OCI-LY1 (cell line): Measurements from ENCODE around the gene FNDC4.

Experiments used
- H2AFZ ChIP-seq: fragments of 200-600 bp; sonication (generic), shearing (Covaris generic); 2 replicates; pipeline ENCODE4 v1.6.0; 2014; ENCODE audit warnings: antibody characterized with exemption, mild to moderate bottlenecking, low read length
- H3F3A ChIP-seq: fragments of 200-600 bp; sonication (generic), shearing (Covaris generic); 2 replicates; pipeline ENCODE4 v1.6.0; 2014; ENCODE audit warnings: mild to moderate bottlenecking, antibody characterized with exemption, low read length, moderate library complexity; ENCODE audit not compliant: insufficient read depth
- H3K27ac ChIP-seq: fragments of 200-600 bp; sonication (generic); 2 replicates; pipeline ENCODE4 v1.5.1; 2014; ENCODE audit warnings: low read length, mixed run types, mild to moderate bottlenecking, low read depth; ENCODE audit not compliant: poor library complexity, severe bottlenecking
- H3K27me3 ChIP-seq: fragments of 200-600 bp; sonication (generic); 2 replicates; pipeline ENCODE4 v1.6.0; 2014; ENCODE audit warnings: antibody characterized with exemption, mild to moderate bottlenecking, low read length, moderate library complexity; ENCODE audit not compliant: insufficient read depth
- H3K36me3 ChIP-seq: fragments of 200-600 bp; sonication (generic); 2 replicates; pipeline ENCODE4 v1.6.1; 2014; ENCODE audit warnings: mild to moderate bottlenecking, antibody characterized with exemption, low read length, moderate library complexity, mixed read lengths; ENCODE audit not compliant: insufficient read depth
- H3K4me1 ChIP-seq: fragments of 200-600 bp; sonication (generic); 2 replicates; pipeline ENCODE4 v1.5.1; 2014; ENCODE audit warnings: mild to moderate bottlenecking, low read length, moderate library complexity; ENCODE audit not compliant: insufficient read depth, severe bottlenecking
- H3K4me2 ChIP-seq: fragments of 200-600 bp; sonication (generic), shearing (Covaris generic); 2 replicates; pipeline ENCODE4 v1.6.1; 2014; ENCODE audit warnings: low read length
- H3K4me3 ChIP-seq: fragments of 200-600 bp; sonication (generic); 2 replicates; pipeline ENCODE4 v1.5.1; 2014; ENCODE audit warnings: low read length, low read depth, mild to moderate bottlenecking, mixed read lengths; ENCODE audit not compliant: poor library complexity, severe bottlenecking
- H3K79me2 ChIP-seq: fragments of 200-600 bp; shearing (Covaris generic); 2 replicates; pipeline ENCODE4 v1.6.1; 2016; ENCODE audit warnings: mixed run types, low read length, mixed read lengths; ENCODE audit not compliant: insufficient read depth
- H3K9ac ChIP-seq: fragments of 200-600 bp; sonication (generic), shearing (Covaris generic); 2 replicates; pipeline ENCODE4 v1.6.1; 2014; ENCODE audit warnings: mild to moderate bottlenecking, low read length, mixed read lengths
- H3K9me2 ChIP-seq: fragments of 200-600 bp; sonication (generic), shearing (Covaris generic); 2 replicates; pipeline ENCODE4 v1.6.1; 2014; ENCODE audit warnings: low read depth, mild to moderate bottlenecking, low read length, mixed read lengths
- H3K9me3 ChIP-seq: fragments of 200-600 bp; shearing (Covaris generic); 2 replicates; pipeline ENCODE4 v1.6.1; 2014; ENCODE audit warnings: low read length, mixed read lengths
- H4K20me1 ChIP-seq: fragments of 200-600 bp; sonication (generic), shearing (Covaris generic); 2 replicates; pipeline ENCODE4 v1.6.0; 2016; ENCODE audit warnings: mild to moderate bottlenecking, low read length; ENCODE audit not compliant: insufficient read depth
- EZH2 ChIP-seq: fragments of 200-600 bp; sonication (generic), shearing (Covaris generic); IDR thresholded peaks from 2 replicates; pipeline ENCODE4 v1.8.0; 2017; ENCODE audit warnings: borderline replicate concordance, mixed run types, mild to moderate bottlenecking, antibody characterized with exemption, low read length, moderate library complexity, mixed read lengths
- TF ChIP-seq, protein P1 (sequence below): fragments of 200-600 bp; sonication (generic), shearing (Covaris generic); IDR thresholded peaks from 2 replicates; pipeline ENCODE4 v1.5.1; 2017; ENCODE audit warnings: mild to moderate bottlenecking, antibody characterized with exemption, low read length, moderate library complexity, mixed read lengths

FNDC4 gene

DNA sequence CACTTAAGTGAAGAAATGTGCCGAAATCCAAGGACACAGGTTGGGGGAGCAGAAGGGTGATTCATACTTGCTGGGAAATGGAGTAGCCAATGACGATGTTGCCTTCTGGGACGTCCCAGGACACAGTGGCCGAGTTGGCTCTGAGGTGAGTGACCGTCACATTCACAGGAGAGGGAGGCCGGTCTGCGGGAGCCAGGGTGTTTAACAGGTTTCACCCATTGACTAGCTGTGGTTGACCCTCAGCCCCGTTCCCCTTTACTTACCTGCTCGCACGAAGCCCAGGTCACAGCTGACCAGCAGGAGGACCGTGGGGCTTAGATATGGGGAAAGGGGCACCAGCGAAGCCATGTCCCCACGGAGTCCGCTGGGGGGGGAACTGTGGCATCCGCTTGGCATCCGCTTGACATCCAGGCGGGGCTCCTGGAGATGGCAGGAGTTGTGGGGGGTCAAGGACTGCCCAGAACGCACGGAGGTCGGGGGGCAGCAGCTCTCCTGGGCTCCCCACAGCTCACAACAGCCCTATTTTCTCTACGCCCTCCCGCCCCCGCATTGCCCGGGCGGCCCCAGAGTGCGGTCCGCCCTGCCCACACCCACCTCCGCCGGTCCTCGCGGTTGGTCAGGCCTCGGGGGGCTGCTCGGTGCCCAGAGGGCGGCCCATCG is 586 bp downstream of the FNDC4 start:
- Histone ChIP-seq H3K4me1 (peaks cover 6% of the 10 kb centered on the region), H3K27ac (no peak overlapping the region), H3K9me3 (no peaks in the 10 kb centered on the region), H3F3A (no peaks in the 10 kb centered on the region), H3K9me2 (no peaks in the 10 kb centered on the region), H3K27me3 (peaks cover 6% of the 10 kb centered on the region; the same call in 1 of the 2 replicates), H4K20me1 (no peaks in the 10 kb centered on the region), H3K4me2 (peak overlapping the region; percentile 34; the same call in 1 of the 2 replicates), H3K79me2 (no peaks in the 10 kb centered on the region), H2AFZ (no peak overlapping the region), H3K9ac (no peak overlapping the region), H3K36me3 (no peaks in the 10 kb centered on the region), H3K4me3 (peak overlapping the region; percentile 37)
- TF ChIP-seq EZH2 = no peak
- TF ChIP-seq, protein P1, sequence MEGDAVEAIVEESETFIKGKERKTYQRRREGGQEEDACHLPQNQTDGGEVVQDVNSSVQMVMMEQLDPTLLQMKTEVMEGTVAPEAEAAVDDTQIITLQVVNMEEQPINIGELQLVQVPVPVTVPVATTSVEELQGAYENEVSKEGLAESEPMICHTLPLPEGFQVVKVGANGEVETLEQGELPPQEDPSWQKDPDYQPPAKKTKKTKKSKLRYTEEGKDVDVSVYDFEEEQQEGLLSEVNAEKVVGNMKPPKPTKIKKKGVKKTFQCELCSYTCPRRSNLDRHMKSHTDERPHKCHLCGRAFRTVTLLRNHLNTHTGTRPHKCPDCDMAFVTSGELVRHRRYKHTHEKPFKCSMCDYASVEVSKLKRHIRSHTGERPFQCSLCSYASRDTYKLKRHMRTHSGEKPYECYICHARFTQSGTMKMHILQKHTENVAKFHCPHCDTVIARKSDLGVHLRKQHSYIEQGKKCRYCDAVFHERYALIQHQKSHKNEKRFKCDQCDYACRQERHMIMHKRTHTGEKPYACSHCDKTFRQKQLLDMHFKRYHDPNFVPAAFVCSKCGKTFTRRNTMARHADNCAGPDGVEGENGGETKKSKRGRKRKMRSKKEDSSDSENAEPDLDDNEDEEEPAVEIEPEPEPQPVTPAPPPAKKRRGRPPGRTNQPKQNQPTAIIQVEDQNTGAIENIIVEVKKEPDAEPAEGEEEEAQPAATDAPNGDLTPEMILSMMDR = no peak

DNA sequence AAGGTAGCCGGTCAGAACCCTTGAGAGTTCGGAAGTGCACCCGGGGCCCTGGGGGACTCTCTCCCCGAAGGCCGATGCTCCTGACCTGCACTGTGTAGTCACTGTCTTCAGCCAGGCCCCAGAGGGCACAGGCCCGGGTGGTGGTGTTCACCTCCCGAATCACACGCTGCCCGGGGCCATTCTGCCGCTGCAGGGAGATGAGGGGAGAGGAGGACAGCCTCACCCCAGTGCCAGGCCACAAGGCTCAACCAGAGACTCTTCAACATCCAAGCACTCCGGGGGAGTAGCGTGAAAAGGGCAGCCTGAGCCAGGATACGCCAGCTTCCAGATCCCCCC is 1.1 kb downstream of the FNDC4 start:
- Histone ChIP-seq H3K27me3 (peaks cover 2% of the 10 kb centered on the region; the same call in 1 of the 2 replicates), H3K4me1 (peaks cover 11% of the 10 kb centered on the region), H3K4me3 (no peak overlapping the region), H3K4me2 (no peak overlapping the region), H3F3A (no peaks in the 10 kb centered on the region), H3K9ac (no peak overlapping the region), H3K9me3 (no peaks in the 10 kb centered on the region), H2AFZ (no peak overlapping the region), H4K20me1 (no peaks in the 10 kb centered on the region), H3K27ac (no peak overlapping the region), H3K36me3 (no peaks in the 10 kb centered on the region), H3K9me2 (no peaks in the 10 kb centered on the region), H3K79me2 (no peaks in the 10 kb centered on the region)
- TF ChIP-seq, protein P1 = no peak
- TF ChIP-seq EZH2 = no peak

DNA sequence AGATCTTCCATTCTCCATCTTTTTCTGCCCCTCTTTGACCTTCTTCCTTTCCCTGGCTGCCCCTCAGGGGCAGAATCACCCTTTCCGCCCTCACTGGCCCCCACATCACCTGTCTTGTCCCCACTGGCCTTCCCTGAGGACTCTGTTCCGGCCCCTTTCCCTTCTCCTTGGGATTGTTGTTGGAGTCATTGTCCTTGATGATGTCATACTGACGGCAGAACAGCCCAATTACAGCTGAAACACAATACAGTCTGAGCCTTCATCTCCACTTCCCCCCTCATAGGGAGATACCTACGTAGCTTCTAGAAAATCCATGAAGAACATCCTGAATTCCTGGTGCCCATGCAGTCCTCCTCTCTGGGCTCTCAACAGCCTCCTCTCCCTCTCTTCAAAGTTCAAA is 2.4 kb downstream of the FNDC4 start:
- TF ChIP-seq, protein P1 = no peak
- TF ChIP-seq EZH2 = no peak
- H3K36me3 ChIP-seq = no peaks in the 10 kb centered on the region
- H3K79me2 ChIP-seq = no peaks in the 10 kb centered on the region
- H3K9me2 ChIP-seq = no peaks in the 10 kb centered on the region
- H2AFZ ChIP-seq = no peak overlapping the region
- peaks cover 17% of the 10 kb centered on the region for H3K4me1 ChIP-seq
- H4K20me1 ChIP-seq = no peaks in the 10 kb centered on the region
- no peak overlapping the region for H3K4me3 ChIP-seq
- H3K4me2 ChIP-seq = no peak overlapping the region
- no peaks in the 10 kb centered on the region for H3K9me3 ChIP-seq
- H3K27me3 ChIP-seq = no peaks in the 10 kb centered on the region; the same call in 1 of the 2 replicates
- H3K9ac ChIP-seq = no peak overlapping the region
- H3F3A ChIP-seq = no peaks in the 10 kb centered on the region
- H3K27ac ChIP-seq = no peak overlapping the region
